IPS-11a (cell line): ENCODE measurements around the gene ERC2.
"Not testable (repeated sequence)": the region's sequence is repeated elsewhere in the genome, so short reads cannot be mapped to it uniquely, and the experiment has no call there.

ENCODE experiments used
- H3K4me3 ChIP-seq: one replicate; pipeline ENCODE4 v1.5.1; 2013; ENCODE audit warnings: low read depth, low read length, control low read depth

Gene ERC2

DNA sequence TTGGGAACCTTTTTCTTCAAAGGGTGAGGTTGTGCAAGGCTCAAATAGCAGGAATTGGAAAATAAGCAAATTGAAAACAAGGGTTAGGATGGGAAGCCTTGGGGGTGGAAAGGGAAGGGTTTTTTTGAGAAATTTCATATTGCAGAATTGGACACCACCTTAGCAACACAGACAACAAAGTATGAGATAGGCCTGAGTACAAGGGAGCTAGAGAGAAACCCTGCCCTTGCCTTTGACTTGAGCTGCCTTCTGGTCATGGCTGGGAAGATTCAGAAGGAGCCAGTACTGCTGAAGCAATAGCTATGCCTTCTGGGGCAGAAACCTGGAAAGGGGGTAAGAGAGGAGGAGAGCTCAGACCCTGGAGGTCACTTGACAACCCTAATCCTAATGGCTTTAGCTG lies 445.6 kb downstream of the ERC2 start:
- no peak overlapping the region for H3K4me3 ChIP-seq

DNA sequence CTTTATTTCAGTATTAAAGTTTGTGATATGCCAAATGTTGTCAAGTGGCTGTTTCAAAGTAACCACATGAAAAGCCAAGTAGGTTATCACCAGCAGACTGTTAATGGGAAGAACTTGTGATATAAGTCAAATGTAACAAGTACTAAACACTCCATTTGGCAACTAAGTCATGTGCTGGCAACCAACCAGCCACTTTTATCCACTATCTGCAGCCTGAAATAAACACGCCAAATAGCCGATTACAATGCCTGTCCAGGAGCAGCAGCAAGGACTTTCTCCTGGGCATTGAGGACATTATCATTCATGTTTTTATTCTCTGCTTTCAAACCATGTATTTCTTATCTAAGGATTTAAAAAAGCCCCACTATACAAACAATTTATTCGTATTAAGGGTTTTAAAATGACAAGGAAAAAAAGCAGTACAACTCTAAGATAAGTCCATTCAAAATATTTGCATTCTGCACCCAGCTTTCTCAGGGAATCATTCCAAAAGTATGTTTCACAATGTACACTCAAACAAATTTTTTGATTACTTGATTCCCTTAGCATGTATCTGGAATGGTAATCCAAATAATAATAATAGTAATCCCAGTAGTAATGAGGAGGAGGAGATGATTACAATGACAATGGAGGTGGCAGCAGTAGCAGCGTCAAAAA lies 448.6 kb downstream of the ERC2 start:
- no peak overlapping the region for H3K4me3 ChIP-seq

DNA sequence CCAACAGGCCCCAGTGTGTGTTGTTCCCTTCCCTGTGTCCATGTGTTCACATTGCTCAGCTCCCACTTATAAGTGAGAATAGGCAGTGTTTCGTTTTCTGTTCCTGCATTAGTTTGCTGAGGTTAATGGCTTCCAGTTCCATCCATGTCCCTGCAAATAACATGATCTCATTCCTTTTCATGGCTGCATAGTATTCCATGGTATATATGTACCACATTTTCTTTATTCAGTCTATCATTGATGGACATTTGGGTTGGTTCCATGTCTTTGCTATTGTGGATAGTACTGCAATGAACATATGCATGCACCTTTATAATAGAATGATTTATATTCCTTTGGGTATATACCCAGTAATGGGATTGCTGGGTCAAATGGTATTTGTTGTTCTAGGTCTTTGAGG lies 452.9 kb downstream of the ERC2 start:
- H3K4me3 ChIP-seq, result not testable (repeated sequence)

DNA sequence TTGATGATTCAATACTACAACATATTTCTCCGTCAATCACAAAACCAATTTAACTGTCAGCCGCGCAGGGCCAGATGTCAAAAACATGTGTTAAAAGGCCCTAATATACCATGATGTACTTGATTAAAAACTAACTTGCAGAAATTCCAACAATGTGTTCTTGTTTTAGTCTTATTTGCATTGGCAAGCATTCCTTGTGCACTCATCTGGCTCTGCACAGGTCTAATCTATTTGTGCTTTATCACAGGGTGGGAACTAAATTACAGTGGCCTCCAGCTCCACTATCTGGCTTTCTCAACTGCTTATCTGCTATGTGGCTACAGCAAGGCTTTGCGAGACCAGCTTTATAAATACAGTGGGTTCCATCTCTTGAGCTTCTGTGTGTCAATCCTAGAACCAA lies 455.5 kb downstream of the ERC2 start:
- no peak overlapping the region for H3K4me3 ChIP-seq

DNA sequence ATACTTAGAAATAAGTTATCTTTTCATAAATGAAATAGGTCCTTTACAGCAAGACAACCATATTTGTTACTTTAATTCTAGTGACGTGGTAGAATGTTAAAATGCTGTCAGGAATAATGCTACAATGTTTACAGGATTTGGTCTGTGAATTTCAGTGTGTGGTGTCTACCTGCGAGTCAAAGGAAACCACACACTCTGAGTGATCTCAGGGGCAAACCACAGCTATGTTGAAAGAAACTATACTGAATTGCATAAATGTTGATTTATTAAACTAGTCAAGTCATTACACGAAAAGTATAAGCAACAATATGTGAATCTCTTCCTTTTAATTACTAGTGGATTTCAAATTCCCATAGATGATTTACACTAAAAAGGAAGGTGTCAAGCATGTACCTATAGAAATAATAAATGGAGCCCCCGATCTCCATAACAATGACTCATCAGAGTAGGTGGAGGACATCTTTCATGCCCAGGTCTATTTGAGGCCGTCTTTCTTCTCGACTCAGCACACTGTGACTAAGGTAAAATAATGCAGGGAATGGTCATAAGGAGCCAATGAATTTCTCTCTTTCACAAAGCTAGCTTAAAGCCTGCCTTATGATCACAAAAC lies 463.0 kb downstream of the ERC2 start:
- H3K4me3 ChIP-seq, result no peak overlapping the region

DNA sequence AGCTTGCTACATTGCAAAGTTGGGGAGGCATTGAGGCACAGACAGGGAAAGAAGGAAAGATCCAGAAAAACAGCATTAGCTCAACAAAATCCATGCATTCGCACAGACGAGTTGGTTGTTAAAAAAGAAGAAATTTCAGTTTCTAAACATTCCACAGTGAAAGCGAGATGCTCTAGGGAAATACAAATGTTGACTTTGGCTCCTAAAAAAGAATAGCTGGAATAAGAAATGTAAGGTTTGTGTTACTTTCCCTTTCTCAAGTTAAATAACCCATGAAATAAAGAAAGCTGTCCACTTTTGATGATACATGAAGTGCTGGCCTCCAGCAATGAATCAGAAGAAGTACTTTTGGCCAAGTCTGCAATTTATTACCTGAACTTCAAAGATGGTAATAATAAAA lies 465.1 kb downstream of the ERC2 start:
- H3K4me3 ChIP-seq, result no peak overlapping the region

DNA sequence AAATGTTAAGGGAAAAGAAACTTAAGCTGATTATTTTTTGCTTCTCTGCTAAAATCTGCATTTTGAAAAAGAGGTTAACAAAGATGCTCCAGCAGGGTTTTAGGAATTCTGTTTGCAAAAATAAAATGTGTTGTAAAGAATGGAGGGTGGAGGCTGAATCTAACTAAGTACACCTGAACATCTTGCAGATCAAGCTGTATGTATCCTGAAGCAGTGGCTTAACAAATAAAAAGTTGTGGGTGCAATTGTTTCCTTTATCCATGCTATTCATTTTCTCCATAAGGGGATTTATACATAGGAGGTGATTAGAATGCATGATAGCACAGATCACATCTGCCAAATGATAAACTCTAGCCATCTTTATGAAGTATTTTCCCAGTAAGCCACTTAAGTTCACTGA lies 466.3 kb downstream of the ERC2 start:
- no peak overlapping the region for H3K4me3 ChIP-seq

DNA sequence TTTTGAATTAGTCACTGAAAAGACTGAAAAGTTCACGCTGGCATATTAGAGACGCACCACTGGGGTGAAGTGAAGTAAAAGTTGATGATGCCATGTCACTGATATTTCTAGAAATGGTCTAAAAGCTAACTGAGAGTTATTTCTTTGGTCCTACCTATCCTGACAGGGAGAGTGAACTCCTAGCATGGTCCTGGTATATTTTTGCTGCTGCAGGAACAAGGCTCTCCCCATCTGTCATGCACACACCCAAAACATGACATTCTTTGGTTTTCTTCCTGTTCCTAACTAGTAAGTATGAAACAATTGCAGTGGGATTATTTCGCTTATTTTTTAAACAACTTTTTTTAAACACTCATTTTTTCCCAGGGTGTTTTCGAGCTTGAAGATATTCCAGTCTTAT lies 466.7 kb downstream of the ERC2 start:
- H3K4me3 ChIP-seq, result no peak overlapping the region

DNA sequence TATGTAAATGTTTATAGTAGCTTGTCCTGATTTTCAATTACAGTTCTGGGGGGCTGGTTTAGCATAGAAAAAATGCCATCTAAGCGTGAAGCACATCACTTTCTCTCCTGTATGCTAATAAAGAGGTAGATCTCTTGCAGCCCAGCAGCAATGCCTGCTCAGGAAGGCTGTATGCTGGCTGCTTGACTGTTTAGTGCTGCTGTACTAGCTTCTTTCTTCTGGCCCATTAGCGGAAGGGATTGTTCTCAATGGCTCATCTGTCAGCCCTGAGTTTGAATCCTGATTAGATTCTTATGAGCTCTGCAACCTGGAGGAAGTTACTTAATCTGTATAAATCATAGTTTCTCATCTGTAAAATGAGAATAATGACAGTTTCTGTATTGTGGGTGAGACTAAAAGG lies 478.9 kb downstream of the ERC2 start:
- no peak overlapping the region for H3K4me3 ChIP-seq

DNA sequence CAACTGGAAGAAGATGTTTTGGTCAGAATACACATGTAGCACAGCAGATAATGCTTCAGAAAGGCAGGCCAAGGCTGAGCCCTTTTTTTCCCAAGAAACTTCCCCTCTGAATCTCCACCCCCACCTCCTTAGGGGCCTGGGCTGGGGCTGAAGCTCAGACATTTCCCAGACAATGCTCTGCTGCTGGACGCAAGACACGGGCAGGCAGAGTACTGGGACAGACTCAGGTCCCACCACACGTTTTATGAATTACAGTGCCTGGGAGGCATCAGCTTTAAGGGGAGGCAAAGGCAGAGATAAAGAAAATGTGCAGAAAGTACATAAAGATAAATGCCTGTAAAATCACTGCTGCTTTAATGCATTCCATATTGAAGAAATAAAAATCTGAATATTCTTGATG lies 479.4 kb downstream of the ERC2 start:
- H3K4me3 ChIP-seq, result no peak overlapping the region

DNA sequence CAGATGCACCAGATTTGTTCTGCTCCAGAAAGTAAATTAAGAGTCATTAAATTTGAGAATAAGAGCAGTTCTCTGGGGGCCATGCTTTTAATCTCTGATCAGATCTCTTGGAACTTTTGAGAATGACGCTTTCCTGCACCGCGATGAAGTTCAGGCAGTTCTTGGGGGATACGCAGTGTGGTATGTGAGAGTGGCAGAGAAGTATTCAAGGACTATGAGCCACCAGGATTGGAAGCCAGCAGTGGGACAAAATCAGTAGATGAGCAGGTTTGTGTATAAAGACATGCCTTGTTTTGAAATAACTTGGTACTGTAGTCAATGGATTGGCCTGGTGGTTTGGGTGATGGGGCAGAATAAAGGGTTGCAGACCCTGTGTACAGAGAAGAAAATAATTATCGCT lies 483.6 kb downstream of the ERC2 start:
- H3K4me3 ChIP-seq, result no peak overlapping the region

DNA sequence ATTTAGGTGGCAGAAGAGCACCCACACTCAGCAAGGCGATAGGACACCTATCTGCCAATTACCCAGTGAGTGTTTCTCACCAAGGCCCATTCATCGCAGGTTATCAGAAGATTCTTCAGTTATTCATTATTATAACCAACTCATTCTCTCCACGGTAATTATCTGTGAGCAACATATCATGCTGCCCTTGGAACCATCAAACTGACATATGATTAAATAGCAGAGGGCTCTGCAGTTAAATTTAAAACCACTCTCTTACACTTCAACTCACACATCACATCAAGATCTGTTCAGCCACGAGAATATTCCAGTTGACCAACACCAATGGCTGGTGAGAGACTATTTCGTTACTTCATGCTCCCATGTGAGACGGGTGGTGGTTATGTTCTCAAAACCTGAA lies 489.3 kb downstream of the ERC2 start:
- H3K4me3 ChIP-seq, result no peak overlapping the region

DNA sequence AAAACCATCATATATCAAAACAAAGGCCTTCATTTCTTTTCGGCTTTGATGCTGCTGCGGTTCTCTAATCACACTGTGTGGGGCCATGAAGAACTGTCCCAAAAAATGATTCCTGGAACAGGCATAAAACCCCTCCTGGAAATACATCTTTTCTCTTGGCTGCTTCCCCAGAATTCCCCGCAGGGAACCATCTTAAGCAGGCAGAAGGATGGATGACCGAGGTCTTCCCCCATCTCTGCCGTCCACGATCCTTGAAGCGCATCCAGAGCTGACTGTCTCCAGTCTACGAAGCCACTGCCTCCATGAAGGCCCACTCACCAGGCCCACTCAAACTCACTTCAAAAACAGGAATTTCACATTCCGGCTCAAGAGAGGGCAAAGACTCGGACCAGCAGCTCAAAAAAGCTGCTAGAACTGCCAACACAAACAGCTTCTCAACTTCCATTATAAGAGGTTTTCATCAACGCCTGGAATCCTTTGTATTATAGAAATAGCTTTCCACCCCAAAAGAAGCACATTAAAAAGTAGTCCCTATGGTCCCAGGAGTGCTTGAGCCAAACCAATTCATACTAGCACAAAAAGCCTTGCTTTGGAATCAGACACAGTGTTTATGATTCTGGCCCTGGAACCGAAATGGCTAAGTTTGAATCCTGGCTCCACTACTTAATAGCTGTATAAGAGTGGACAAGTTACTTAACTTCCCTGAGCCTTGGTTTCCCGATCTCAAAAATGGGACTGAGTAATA lies 493.7 kb downstream of the ERC2 start:
- H3K4me3 ChIP-seq, result no peak overlapping the region

DNA sequence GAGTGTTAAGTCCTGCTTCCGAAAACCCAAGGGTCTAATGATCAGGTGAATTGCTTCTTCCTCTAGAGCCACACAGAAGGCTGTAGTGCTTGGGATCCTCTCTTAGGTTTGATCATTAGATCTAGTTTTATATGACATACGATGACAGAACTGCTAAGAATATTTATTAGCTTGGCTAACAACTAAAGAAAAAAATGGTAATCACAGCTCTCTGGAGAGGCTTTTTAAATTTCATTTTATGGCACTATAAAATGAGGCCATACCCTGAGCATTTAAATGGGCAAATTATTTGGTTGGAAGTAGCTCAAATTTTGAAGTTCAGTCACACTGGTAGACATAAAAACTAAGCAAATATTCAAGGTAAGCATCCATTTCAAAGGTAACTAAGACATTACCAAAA lies 498.6 kb downstream of the ERC2 start:
- no peak overlapping the region for H3K4me3 ChIP-seq

DNA sequence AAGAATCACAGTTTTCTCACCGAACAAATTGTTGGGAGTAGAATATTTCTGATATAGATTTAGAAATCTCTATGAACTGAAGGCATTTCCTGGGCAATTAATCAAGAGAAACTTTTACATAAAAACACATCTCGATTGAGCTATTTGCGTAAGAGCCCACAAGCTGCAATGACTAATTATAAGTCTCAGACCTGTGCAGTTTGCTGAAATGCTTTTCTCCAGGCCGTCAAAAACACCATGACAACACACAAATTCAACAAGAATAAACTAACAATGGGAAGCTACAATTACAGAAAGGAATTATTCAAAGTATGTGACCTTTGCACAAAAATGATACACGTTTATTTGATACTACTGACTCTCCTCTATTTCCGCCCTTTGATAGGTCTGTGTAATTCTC lies 499.9 kb downstream of the ERC2 start:
- H3K4me3 ChIP-seq, result no peak overlapping the region

DNA sequence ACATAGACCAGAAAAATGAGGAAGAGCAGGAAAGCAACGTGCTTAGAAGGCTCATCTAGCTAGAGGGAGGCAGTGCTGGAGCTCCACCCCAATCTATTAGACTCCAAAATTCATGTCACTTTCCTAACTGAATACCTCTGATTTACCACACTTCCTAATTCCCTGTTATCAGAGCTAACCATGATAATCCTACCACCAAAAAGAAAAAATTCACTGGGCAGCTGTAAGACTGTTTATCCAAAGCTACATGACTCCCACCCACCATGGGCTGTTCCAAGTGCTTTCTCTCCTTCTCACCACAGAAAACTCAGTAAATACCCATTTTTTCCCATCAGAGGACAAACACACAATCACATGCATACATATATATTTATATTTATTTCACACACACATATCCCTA lies 501.7 kb downstream of the ERC2 start:
- H3K4me3 ChIP-seq, result no peak overlapping the region

DNA sequence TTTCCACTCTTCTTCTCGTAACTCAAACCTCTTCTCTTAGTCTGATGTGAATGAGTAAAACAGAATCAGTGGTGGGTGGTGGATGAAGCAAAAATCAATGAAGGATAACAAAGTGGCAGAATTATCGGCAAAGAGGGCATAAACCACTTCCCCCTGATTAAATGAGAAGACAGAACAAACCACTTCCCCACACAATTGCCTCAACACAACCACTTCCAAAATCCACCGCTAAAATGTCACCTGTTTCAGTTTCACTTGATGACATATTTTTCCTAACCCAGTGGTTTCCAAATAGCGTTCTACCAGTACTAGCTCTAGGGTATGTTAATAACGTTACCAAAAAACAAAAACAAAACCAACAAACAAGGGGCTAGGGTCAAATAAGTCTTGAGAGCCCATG lies 502.5 kb downstream of the ERC2 start:
- no peak overlapping the region for H3K4me3 ChIP-seq

DNA sequence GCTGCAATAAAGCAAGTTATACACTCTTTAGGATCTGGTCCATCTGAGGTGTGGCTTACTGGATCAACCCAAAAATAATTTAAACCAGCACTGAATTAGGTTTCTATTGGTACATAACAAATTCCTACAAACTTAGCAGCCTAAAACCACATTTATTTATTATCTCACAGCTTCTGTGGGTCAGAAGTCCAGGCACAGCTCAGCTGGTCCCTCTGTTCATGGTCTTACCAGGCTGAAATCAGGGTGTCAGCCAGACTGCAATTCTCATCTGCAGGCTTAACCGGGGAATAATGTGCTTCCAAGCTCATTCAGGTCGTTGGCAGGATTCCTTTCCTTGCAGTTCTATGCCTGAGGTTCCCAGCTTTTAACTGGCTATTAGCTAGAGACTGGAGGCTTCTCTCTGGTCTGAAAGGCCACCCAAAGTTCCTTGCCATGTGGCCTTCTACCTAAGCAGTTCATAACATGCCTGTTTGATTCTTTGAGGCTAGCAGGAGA lies 503.7 kb downstream of the ERC2 start:
- no peak overlapping the region for H3K4me3 ChIP-seq

DNA sequence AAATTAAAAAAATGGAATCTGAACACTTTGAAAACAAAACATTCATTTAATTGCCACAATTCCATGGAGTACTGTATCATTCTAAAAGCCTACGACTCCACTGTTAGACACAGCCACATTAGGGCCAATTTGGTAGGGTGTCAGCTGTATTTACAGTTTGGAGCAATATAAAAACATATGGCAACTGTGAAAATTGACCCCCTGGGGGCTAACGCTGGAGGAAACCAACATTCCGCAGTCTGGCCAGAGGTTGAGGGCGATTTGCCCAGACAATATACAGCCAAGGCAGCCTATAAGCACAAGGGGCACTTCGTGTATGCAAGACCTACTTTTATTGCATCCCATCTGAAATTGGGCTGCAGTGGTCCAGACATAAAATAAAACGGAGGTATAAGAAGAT lies 504.7 kb downstream of the ERC2 start:
- no peak overlapping the region for H3K4me3 ChIP-seq

DNA sequence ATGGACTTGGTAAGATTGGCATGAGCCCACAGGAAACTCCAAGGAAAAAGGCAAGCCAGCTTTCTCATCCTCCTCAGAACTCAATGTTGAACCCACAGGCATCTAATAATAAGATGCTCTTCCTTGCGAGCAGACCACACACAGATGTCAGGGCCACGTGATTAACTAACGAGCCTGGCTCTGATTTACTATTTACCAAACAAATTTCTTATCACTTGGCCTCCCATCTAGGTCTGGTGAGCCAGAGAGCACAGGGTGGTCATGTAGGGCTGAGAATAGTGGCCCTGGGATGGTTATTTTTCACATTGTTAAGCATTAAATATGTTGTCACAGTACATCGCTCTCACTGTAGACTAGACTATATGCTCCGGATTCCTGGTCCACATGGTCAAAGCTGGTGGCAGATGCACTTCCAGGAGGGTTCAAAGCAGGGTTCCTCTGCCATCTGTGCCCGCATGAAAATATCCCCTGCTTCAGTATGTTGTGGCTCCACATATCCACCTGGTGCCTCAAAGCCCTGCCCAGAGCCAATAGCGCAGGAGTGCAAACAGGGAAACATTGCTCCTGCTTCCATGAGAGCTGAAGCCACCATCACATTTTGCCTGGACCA lies 508.7 kb downstream of the ERC2 start:
- no peak overlapping the region for H3K4me3 ChIP-seq

DNA sequence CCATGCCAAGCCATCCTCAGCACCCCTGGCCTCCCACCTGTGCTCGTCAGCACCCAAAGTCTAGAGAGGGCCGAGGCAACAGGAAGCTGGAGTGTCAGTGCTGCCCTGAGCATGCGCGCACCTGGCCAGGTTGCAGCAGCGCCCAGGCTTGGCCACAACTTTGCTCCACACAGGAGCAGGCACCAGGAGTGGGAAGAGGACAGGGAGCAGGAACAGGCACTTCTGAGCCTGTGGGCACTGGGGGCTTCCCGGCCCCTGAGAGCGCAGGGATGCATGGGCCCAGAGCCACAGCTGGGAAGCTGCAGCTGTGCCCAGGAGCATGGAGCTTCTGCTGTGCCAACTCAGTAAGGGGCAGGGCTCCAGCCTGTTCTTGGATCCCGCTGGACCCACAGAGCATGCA lies 509.7 kb downstream of the ERC2 start:
- H3K4me3 ChIP-seq, result no peak overlapping the region

DNA sequence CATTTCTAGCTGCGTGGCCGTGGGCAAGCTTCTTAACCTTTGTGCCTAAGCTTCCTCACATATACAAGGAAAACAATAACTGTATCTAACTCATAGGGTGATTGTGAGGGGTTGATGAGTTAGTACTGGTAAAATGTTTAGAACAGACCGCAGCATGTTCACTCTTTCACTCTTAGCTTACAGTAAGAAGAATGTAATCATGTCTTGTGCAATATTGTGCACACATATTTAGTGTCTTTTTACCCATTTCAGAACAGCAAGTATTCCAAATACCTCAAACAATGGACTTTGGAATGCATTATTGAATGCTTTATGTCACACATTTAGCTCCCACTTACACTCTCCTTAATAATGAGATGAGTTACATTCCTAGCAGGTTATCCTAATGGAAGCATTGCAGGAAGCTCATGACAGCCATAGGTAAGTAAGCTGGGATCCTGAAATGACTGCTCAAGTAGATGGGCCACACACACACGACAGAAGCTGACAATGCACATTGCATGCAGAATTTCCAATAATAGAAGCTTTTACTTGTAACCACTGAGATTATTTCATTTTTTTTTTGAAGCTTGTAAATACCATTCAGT lies 512.3 kb downstream of the ERC2 start:
- H3K4me3 ChIP-seq, result no peak overlapping the region
